Activated CD4-positive, alpha-beta memory T cell treated with anti-CD3 and anti-CD28 coated beads for 36 hours (primary cell): Measurements from ENCODE around the gene DIDO1. TPM values are rescaled to one million over a fixed set of nuclear protein-coding genes. Genes with fewer than 3 reads are reported as not detected.
A peak's percentile ranks its signal among the peaks of the same experiment; 100 is the strongest.

Experiments used
- CTCF ChIA-PET: fragments of 350-600 bp; sonication (Branson Sonifier 250); formaldehyde crosslinking; loops from one replicate; lab custom pipeline; 2021; ENCODE audit warnings: antibody characterized with exemption, inconsistent platforms; lab: Charles Lee
- POLR2A ChIA-PET: fragments of 350-600 bp; sonication (Branson Sonifier 250); formaldehyde crosslinking; loops from one replicate; lab custom pipeline; 2021; ENCODE audit warnings: antibody characterized with exemption; lab: Charles Lee
- DNase-seq: peaks from one replicate; pipeline ENCODE4 v3.0.0-alpha.2; 2020
- H3K27ac Mint-ChIP-seq: one replicate; pipeline ENCODE4 v1.8.0; 2021; ENCODE audit warnings: mixed read lengths
- H3K27me3 Mint-ChIP-seq: one replicate; pipeline ENCODE4 v1.8.0; 2021; ENCODE audit warnings: mixed read lengths
- H3K36me3 Mint-ChIP-seq: one replicate; pipeline ENCODE4 v1.8.0; 2021; ENCODE audit warnings: mixed read lengths
- H3K4me1 Mint-ChIP-seq: one replicate; pipeline ENCODE4 v1.8.0; 2021; ENCODE audit warnings: low read depth, mixed read lengths
- H3K4me3 Mint-ChIP-seq: one replicate; pipeline ENCODE4 v1.8.0; 2021; ENCODE audit warnings: mild to moderate bottlenecking, mixed read lengths
- H3K9me3 Mint-ChIP-seq: one replicate; pipeline ENCODE4 v1.8.0; 2021; ENCODE audit warnings: mixed read lengths
- intact Hi-C: fragments of 100-400 bp; cut with micrococcal nuclease; formaldehyde crosslinking; loops from one replicate; pipeline ENCODE4 v1.15.1; 2023
- total RNA-seq, 2 experiments: library from RNA; stranded (reverse); gene quantifications; one replicate each; pipeline ENCODE4 v1.2.3, GENCODE V29; 2021

Gene DIDO1
- total RNA-seq, 2 experiments from 2014 or later = 46.6 to 48.4 TPM

DNA sequence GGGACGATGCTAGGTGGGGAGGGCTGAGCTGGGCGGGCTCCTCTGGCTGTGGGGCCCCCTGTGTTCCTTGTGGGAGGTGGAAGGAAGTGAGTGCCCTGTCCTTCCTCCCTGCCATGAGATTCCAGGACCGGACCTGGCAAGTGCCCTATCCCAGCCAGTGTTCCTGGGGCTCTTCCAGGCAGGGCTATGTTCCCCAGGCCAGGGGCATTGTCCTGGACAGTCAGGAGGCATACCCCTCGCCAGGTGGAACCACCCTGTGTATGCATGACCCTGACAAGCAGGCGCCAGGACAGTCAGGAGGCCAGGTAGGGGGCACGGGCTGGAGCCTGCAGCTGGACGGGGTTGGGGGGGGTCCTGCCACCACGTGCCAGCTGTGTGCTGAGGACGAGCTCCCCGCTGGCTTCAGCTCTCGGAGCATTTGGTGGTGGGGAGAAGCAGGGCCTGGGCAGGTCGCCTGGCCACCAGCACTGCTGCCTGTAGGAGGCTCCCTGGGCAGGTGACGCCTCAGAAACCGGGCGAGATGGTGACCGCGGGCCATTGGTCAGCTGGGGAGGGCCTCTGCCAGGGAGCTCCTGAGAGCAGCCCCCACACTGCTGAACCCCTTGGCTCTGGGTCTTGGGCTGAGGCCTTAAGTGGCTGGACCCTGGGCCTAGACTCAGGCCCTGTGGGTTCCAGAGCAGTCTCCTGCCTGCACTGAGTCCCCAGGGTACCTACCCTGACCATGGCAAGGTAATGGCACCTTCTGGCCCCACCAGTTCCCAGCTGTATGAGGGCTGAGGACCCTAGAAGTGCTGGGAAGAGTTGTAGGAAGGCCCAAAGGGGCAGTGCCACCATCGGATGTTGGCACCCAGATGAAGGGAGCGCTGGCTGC, 26.9 kb upstream of the DIDO1 start:
- H3K9me3 Mint-ChIP-seq = peaks cover 6% of the 10 kb centered on the region
- POLR2A ChIA-PET = interaction anchor here (0.7 to 1.7 kb wide), 4 partner anchors 15 to 37 kb away, joined by 3 to 8 read pairs (median 3); partner anchors contain the start of gene GID8
- H3K36me3 Mint-ChIP-seq = peaks cover 14% of the 10 kb centered on the region
- peaks cover 19% of the 10 kb centered on the region for H3K4me1 Mint-ChIP-seq
- peak overlapping the region; percentile 58 for H3K4me3 Mint-ChIP-seq
- peak overlapping the region; percentile 52 for H3K27ac Mint-ChIP-seq
- intact Hi-C loops = no loop called here
- DNase-seq = no peak
- no peaks in the 10 kb centered on the region for H3K27me3 Mint-ChIP-seq
- CTCF ChIA-PET = interaction anchor here (0.7 to 2.9 kb wide), 6 partner anchors 32 to 56 kb away, joined by 3 to 8 read pairs (median 4); no protein-coding TSS in a partner anchor

DNA sequence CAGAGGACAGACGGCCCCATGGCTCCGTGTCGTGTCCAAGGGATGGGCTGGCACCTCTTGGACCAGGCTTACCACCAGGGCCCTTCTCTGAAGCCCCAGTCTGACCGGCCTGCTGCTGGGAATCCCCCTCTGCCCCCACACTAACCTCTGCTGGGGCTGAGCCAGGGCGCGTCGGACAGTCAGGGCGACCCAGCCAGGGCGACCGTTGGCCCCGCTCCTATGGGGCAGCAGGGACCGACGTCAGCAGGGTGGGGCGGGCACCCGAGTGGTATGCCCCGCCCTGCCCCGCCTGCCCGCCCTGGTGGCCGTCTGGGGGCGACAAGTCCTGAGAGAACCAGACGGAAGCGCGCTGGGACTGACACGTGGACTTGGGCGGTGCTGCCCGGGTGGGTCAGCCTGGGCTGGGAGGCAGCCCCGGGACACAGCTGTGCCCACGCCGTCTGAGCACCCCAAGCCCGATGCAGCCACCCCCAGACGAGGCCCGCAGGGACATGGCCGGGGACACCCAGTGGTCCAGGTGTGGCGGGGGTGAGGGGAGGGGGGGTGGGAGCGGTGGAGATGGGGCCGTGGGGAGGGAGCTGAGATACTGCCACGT, 26.2 kb upstream of the DIDO1 start, which contains the start of gene SLC17A9:
TSS of gene SLC17A9 (plus strand) at position 337 of the 595 bp plus-strand sequence. CDS start at position 459, 122 bp downstream.
- ChIA-PET CTCF (interaction anchor here (0.7 to 2.9 kb wide), 2 partner anchors 51 to 57 kb away, joined by 3 to 8 read pairs; no protein-coding TSS in a partner anchor), POLR2A (interaction anchor here (0.7 kb wide), 1 partner anchor 15 kb away, joined by 3 read pairs; the partner anchor contains the start of gene GID8)
- peak within 1 kb of the TSS; percentile 58 for H3K4me3 Mint-ChIP-seq
- H3K9me3 Mint-ChIP-seq = peaks cover 6% of the 10 kb centered on the region
- peaks cover 20% of the 10 kb centered on the region for H3K36me3 Mint-ChIP-seq
- H3K4me1 Mint-ChIP-seq = peaks cover 19% of the 10 kb centered on the region
- intact Hi-C loops = no loop called here
- no peaks in the 10 kb centered on the region for H3K27me3 Mint-ChIP-seq
- H3K27ac Mint-ChIP-seq = peak within 1 kb of the TSS; percentile 52
- DNase-seq = peak; percentile 61

DNA sequence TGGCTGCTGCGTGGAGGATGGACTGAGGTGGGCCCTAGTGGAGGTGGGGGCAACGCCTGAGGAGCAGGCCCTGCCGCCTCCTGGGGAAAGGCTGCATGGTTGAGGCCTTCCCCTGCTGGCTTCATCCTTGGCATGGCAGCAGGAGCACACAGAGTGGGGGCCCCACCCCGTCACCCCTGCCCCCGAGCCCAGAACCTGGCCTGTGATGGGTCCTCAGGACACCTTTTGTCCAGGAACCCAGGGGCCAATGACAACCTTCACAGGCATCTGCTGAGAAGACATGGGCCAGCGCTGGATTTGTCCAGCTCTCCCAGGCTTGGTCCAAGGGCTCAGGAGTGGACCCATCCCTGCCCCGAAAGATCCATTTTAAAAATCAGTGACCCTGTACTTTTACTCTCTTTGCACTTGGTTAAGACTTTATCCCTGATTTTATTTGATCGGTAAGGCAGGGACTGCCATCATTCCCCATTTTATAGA, 25.6 kb upstream of the DIDO1 start:
- Mint-ChIP-seq H3K9me3 (peaks cover 6% of the 10 kb centered on the region), H3K27ac (no peak overlapping the region), H3K27me3 (no peaks in the 10 kb centered on the region), H3K4me1 (peaks cover 19% of the 10 kb centered on the region), H3K4me3 (peak overlapping the region; percentile 43), H3K36me3 (peaks cover 23% of the 10 kb centered on the region)
- CTCF ChIA-PET = interaction anchor here (2.9 kb wide), 1 partner anchor 57 kb away, joined by 8 read pairs; no protein-coding TSS in a partner anchor
- intact Hi-C loops = no loop called here
- POLR2A ChIA-PET = no interaction called here
- no peak for DNase-seq

DNA sequence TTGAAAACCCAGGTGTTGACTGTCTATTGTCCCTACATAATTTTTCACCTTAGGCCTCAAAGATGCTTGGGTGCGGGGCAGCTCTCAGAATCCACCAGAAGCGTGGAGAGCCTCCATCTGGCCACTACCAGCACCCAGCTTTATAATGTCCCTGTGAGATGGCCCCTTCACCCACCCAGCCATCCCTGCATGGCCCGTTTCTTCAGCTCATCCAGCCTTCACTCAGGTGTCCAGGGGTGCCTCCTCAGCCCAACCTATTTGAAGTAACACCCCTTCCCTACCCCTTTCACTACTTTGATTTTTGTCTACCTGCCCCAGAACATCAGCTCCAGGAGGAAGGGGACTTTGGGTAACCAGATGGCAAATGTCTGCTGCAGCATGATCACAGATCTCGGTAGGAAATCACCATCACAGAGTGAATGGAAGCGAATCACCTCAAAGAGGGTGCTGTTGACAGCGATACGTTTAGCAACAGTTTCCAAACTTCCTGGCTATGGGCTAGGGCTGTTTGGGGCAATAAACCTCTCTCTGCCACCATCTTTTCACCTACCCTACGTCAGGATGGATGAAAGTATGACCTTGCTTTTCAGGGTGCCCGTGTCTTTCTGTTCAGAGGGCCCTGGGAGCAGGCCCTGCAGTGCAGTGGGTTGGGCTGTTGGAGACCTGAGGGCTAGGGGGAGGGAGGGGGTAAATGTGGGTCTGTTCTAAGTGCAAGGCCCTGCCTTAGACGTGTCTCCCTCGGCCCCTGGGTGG, 25.0 kb upstream of the DIDO1 start:
- H3K27ac Mint-ChIP-seq = no peak overlapping the region
- POLR2A ChIA-PET = interaction anchor here (0.5 kb wide), 1 partner anchor 68 kb away, joined by 4 read pairs; no protein-coding TSS in a partner anchor
- H3K36me3 Mint-ChIP-seq = peaks cover 23% of the 10 kb centered on the region

DNA sequence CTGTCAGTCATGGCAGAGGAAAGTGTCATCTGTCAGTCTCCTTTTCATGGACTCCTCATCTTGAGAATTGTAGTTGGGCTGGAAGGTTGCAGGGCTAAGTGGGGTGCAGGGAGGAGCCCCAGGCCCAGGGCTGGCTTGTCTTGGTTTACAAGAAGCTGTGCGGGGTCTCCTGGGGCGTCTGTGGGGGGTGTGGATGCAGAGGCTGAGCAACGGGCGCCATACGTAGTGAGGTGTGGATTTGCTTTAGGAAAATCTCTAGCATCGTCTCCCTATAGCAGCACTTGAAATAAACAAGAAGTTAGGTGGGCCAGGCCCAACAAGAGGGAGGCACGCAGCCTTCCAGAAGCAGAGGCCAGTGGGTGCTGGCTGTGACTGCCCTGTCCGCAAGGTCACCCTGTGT, 24.4 kb upstream of the DIDO1 start:
- Mint-ChIP-seq H3K4me1 (peaks cover 19% of the 10 kb centered on the region), H3K4me3 (no peak overlapping the region), H3K27me3 (no peaks in the 10 kb centered on the region), H3K36me3 (peaks cover 23% of the 10 kb centered on the region), H3K27ac (no peak overlapping the region), H3K9me3 (peaks cover 6% of the 10 kb centered on the region)
- ChIA-PET POLR2A (no interaction called here), CTCF (interaction anchor here (0.9 kb wide), 1 partner anchor 22 kb away, joined by 4 read pairs; no protein-coding TSS in a partner anchor)
- intact Hi-C loops = no loop called here
- DNase-seq = no peak

More for the DNA sequence above, 25.0 kb upstream of the DIDO1 start:
- peaks cover 19% of the 10 kb centered on the region for H3K4me1 Mint-ChIP-seq
- H3K27me3 Mint-ChIP-seq = no peaks in the 10 kb centered on the region
- DNase-seq = no peak
- peaks cover 6% of the 10 kb centered on the region for H3K9me3 Mint-ChIP-seq
- intact Hi-C loops = no loop called here
- no peak overlapping the region for H3K4me3 Mint-ChIP-seq
- CTCF ChIA-PET = no interaction called here

DNA sequence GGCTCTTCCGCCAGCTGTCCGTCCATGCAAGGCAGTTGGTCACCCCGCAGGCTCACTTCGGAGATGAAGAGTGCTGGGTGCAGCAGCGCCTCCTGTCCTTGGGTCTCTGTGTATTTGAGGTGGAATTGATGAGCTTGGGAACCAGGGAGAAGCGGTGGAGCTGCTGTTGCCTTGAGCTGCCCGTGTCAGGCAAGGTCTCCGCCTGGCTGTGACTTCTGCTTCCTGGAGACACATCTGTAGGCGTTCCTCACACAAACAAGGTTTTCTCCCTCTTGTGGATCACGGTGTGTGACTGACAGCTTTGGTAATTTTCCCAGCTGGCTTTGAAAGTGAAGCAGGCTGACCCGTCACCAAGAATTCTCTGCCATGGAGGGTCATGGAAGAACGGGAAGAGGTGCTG, 23.7 kb upstream of the DIDO1 start:
- H3K9me3 Mint-ChIP-seq = peaks cover 6% of the 10 kb centered on the region
- no peak overlapping the region for H3K27ac Mint-ChIP-seq
- DNase-seq = no peak
- H3K36me3 Mint-ChIP-seq = peaks cover 23% of the 10 kb centered on the region
- intact Hi-C loops = no loop called here
- peaks cover 19% of the 10 kb centered on the region for H3K4me1 Mint-ChIP-seq
- no peak overlapping the region for H3K4me3 Mint-ChIP-seq
- H3K27me3 Mint-ChIP-seq = no peaks in the 10 kb centered on the region
- ChIA-PET POLR2A (no interaction called here), CTCF (interaction anchor here (0.9 to 1.4 kb wide), 2 partner anchors 23 to 43 kb away, joined by 3 to 4 read pairs; no protein-coding TSS in a partner anchor)

DNA sequence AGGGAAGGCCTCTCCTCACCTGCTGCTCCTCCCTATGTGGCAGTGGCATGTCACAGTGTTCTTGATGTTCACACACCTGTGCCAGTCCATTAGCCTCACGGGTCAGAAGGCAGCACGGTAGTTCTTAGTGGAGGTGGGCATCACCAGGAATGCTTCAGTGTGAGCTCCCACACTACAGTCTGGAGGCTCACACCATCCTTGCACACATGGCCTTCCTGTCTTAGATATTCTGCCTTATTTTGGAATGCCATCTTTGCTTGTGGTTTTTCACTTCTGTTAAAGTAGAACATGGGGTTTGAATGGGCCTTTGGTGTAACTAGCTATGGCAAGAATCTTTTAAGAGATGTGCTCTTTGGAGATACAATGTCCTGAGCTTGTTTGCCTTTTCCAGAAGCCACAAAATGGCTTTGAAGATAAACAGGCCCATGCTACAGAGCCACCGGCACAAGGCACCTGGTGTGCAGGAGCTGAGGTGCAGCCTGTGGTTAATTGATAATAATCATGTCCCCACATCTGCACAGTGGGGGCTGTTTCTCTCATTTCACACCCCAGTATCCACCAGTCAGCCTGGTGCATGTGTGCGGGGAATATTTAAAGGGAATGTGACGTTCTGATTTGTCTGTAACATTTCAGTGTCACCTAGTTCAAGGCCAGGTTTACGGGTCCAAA, 23.0 kb upstream of the DIDO1 start:
- ChIA-PET CTCF (interaction anchor here (1.4 kb wide), 1 partner anchor 42 kb away, joined by 3 read pairs; no protein-coding TSS in a partner anchor), POLR2A (no interaction called here)
- H3K27ac Mint-ChIP-seq = no peak overlapping the region
- H3K36me3 Mint-ChIP-seq = peaks cover 30% of the 10 kb centered on the region
- H3K9me3 Mint-ChIP-seq = peaks cover 6% of the 10 kb centered on the region
- intact Hi-C loops = no loop called here
- no peaks in the 10 kb centered on the region for H3K27me3 Mint-ChIP-seq
- H3K4me1 Mint-ChIP-seq = peaks cover 15% of the 10 kb centered on the region
- no peak for DNase-seq
- H3K4me3 Mint-ChIP-seq = no peak overlapping the region

DNA sequence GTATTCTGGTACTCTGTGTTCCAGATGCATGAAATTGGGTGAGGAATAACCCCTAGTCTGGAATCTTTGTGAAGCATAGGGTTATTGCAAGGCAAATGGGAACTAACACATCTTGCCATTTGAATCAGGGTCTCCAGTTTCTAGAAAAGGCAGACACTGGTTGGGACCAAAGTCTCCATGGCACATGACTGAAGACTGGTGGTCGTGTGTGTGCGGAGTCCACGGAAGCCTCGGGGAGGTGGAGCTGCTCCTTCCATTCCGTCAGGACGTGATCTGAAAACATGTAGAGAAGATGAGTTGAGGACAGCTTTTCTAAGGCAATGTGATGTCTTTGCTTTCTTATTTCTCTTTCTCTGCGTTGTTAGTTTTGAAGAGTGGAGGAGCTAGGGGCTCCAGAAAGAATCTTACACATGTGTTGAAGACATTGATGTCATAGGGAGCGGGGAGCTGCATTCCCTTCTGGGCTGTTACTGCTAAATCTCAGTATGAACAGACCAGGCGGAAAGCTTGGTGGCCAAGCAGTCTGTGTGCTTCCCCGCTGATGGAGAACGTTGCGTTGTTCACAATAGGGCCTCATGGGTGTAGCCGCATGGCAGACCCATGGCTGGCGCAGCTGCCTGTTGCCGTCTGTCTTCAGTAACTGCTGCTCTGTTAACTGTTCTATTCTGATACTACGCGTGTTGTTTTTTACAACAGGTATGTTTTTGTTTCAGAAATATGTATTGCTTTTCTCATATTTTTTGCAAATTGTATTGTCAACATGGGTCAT, 21.4 kb upstream of the DIDO1 start:
- POLR2A ChIA-PET = interaction anchor here (0.8 kb wide), 1 partner anchor 9 kb away, joined by 3 read pairs; no protein-coding TSS in a partner anchor
- CTCF ChIA-PET = interaction anchor here (2.3 kb wide), 1 partner anchor 25 kb away, joined by 7 read pairs; no protein-coding TSS in a partner anchor
- Mint-ChIP-seq H3K27me3 (no peaks in the 10 kb centered on the region), H3K4me3 (no peak overlapping the region), H3K36me3 (peaks cover 39% of the 10 kb centered on the region), H3K27ac (no peak overlapping the region), H3K4me1 (peaks cover 4% of the 10 kb centered on the region), H3K9me3 (peaks cover 6% of the 10 kb centered on the region)
- intact Hi-C loops = no loop called here
- no peak for DNase-seq

DNA sequence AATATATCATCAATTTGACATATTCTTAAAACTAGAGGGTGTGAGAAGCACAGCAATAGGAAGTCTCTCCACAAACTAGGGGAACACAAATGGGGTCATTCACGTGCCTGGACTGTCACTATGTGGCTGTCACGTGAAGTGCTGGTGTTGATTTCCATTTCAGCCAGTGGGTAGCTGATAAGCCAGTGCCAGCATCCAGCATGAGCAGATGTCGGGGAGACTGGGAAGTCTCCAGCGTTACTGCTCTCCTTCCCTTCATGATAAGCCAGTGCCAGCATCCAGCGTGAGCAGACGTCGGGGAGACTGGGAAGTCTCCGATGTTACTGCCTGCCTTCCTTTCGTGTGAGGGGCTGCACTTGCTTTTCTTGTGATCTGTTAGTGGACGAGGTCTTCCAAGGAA, 20.6 kb upstream of the DIDO1 start:
- H3K27me3 Mint-ChIP-seq = no peaks in the 10 kb centered on the region

DNA sequence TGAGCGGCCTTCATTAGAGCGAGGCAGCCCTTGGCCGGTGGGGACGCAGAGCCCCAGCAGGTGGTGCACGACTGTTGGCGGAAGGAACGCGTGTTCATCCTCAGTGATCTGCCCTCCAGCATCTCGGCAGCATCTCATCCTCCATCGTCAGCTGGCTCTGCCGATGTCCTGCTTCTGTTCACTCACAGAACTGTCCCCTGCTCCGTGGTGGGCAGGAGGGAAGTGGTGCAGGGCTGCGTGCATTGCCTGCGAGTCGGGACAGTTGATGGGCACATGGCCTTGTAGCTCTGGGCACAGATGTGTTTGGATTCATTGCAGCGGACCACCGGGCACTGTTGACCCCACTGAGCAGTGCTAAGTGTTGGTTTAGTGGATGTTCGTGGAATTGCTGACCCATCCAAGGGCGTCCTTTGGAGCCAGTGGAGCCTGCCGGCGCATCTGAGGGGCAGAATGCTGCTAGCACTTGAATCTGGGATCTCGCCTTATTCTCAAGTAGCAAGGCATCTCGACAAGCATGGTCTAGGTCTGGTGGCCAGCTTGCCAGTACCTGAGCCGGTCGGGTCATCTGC, 19.6 kb upstream of the DIDO1 start:
- CTCF ChIA-PET = no interaction called here
- intact Hi-C loops = no loop called here
- Mint-ChIP-seq H3K4me3 (no peak overlapping the region), H3K36me3 (peaks cover 51% of the 10 kb centered on the region), H3K27me3 (no peaks in the 10 kb centered on the region), H3K27ac (no peak overlapping the region), H3K4me1 (peaks cover 8% of the 10 kb centered on the region), H3K9me3 (peaks cover 6% of the 10 kb centered on the region)
- POLR2A ChIA-PET = no interaction called here
- no peak for DNase-seq

More for the DNA sequence above, 20.6 kb upstream of the DIDO1 start:
- H3K4me3 Mint-ChIP-seq = no peak overlapping the region
- no peak for DNase-seq
- H3K4me1 Mint-ChIP-seq = peaks cover under 1% of the 10 kb centered on the region
- no peak overlapping the region for H3K27ac Mint-ChIP-seq
- peaks cover 44% of the 10 kb centered on the region for H3K36me3 Mint-ChIP-seq
- intact Hi-C loops = no loop called here
- ChIA-PET POLR2A (no interaction called here), CTCF (interaction anchor here (2.3 kb wide), 1 partner anchor 26 kb away, joined by 7 read pairs; no protein-coding TSS in a partner anchor)
- H3K9me3 Mint-ChIP-seq = peaks cover 6% of the 10 kb centered on the region
